Keratinocyte (primary cell): ENCODE measurements around the gene ZBTB40. TPM values are rescaled to one million over a fixed set of nuclear protein-coding genes. Genes with fewer than 3 reads are reported as not detected.

Experiments
- DNase-seq: peaks from one replicate; pipeline ENCODE4 v3.0.0-alpha.2; 2011; ENCODE audit warnings: low read depth, missing footprints, low spot score
- FAIRE-seq: peaks from 2 replicates; lab custom pipeline; 2011; peaks lifted over from hg19 to GRCh38; lab: Jason Lieb, UNC
- H2AFZ ChIP-seq: 2 replicates; pipeline ENCODE4 v1.6.0; 2012; ENCODE audit warnings: low read length, control low read depth, inconsistent platforms; ENCODE audit not compliant: control insufficient read depth
- H3K27ac ChIP-seq: 2 replicates; pipeline ENCODE4 v1.5.1; 2011; ENCODE audit warnings: low read length; ENCODE audit not compliant: control insufficient read depth, insufficient read depth
- H3K27me3 ChIP-seq: 3 replicates; pipeline ENCODE4 v1.6.0; 2011; ENCODE audit warnings: low read length; ENCODE audit not compliant: control insufficient read depth, insufficient read depth; ENCODE audit errors: extremely low read depth
- H3K36me3 ChIP-seq, 2 experiments: 2 replicates in 1 of 2; 3 replicates in 1 of 2; pipeline ENCODE4 v1.5.1; 2011; ENCODE audit warnings: low read length in 2 of 2, mild to moderate bottlenecking in 1 of 2; ENCODE audit not compliant: control insufficient read depth in 2 of 2, insufficient read depth in 2 of 2; ENCODE audit errors: extremely low read depth in 1 of 2
- H3K4me1 ChIP-seq: 3 replicates; pipeline ENCODE4 v1.5.1; 2011; ENCODE audit warnings: low read length; ENCODE audit not compliant: control insufficient read depth, insufficient read depth; ENCODE audit errors: extremely low read depth
- H3K4me2 ChIP-seq: 3 replicates; pipeline ENCODE4 v1.6.0; 2011; ENCODE audit warnings: low read depth, low read length; ENCODE audit not compliant: control insufficient read depth, insufficient read depth; ENCODE audit errors: extremely low read depth
- H3K4me3 ChIP-seq, 3 experiments: fragments of 200-600 bp in 1 of 3; sonication (generic) in 1 of 3; 2 replicates in 2 of 3; 3 replicates in 1 of 3; pipeline ENCODE4 v1.5.1; 2011 to 2016; ENCODE audit warnings: low read length in 3 of 3, mild to moderate bottlenecking in 3 of 3, control low read depth in 2 of 3, inconsistent platforms in 1 of 3, low read depth in 1 of 3, mixed read lengths in 1 of 3, mixed run types in 1 of 3, moderate library complexity in 1 of 3; ENCODE audit not compliant: control insufficient read depth in 2 of 3, insufficient read depth in 2 of 3; ENCODE audit errors: extremely low read depth in 1 of 3
- H3K79me2 ChIP-seq: 2 replicates; pipeline ENCODE4 v1.6.0; 2012; ENCODE audit warnings: low read length; ENCODE audit not compliant: control insufficient read depth, insufficient read depth
- H3K9ac ChIP-seq: 3 replicates; pipeline ENCODE4 v1.6.0; 2011; ENCODE audit warnings: low read length; ENCODE audit not compliant: control insufficient read depth, insufficient read depth; ENCODE audit errors: extremely low read depth
- H3K9me1 ChIP-seq: 3 replicates; pipeline ENCODE4 v1.6.0; 2011; ENCODE audit warnings: low read length; ENCODE audit not compliant: control insufficient read depth, insufficient read depth; ENCODE audit errors: extremely low read depth
- H3K9me3 ChIP-seq: 2 replicates; pipeline ENCODE4 v1.5.1; 2012; ENCODE audit warnings: low read depth, low read length; ENCODE audit not compliant: control insufficient read depth
- H4K20me1 ChIP-seq: 3 replicates; pipeline ENCODE4 v1.6.0; 2011; ENCODE audit warnings: low read length; ENCODE audit not compliant: control insufficient read depth, insufficient read depth; ENCODE audit errors: extremely low read depth
- EZH2 ChIP-seq: IDR thresholded peaks from one replicate; pipeline ENCODE4 v1.6.1; 2012; ENCODE audit warnings: inconsistent platforms, mild to moderate bottlenecking, low read length, moderate library complexity
- dilution Hi-C: fragments of 300-500 bp; cut with MboI; formaldehyde crosslinking; loops from one replicate; pipeline ENCODE4 v1.7.0; 2020; ENCODE audit warnings: low sequenced_read_pairs; ENCODE audit not compliant: extremely low pct_ligation_motif_present
- polyA plus RNA-seq, 5 experiments: library from polyadenylated mRNA; depleted of rRNA in 3 of 5; stranded (reverse) in 3 of 5; stranded (forward) in 1 of 5; unstranded in 1 of 5; fragments of >200 nt; gene quantifications; 1 replicate in 1 of 5; 2 replicates in 3 of 5; 3 replicates in 1 of 5; pipeline versions ENCODE4 v1.2.1 to v1.2.3, GENCODE V29; 2011 to 2012; ENCODE audit warnings: missing spikeins in 2 of 5, low read depth in 1 of 5, low replicate concordance in 1 of 5
- TF ChIP-seq, protein P1 (sequence below), 3 experiments: IDR thresholded peaks in 1 of 3; conservative IDR thresholded peaks in 1 of 3; optimal IDR thresholded peaks in 1 of 3; 2 replicates in 2 of 3; 3 replicates in 1 of 3; pipeline versions ENCODE3 to v1.5.1; 2011; ENCODE audit warnings: low read length in 3 of 3, mild to moderate bottlenecking in 3 of 3, moderate library complexity in 2 of 3, control low read depth in 1 of 3, inconsistent platforms in 1 of 3; ENCODE audit not compliant: insufficient read depth in 2 of 3; ENCODE audit errors: extremely low read depth in 1 of 3

Gene ZBTB40
- polyA plus RNA-seq, 1 donor (not counting 4 experiments of a cell fraction or from before 2014, with no cell fraction given): 5.0 TPM

DNA sequence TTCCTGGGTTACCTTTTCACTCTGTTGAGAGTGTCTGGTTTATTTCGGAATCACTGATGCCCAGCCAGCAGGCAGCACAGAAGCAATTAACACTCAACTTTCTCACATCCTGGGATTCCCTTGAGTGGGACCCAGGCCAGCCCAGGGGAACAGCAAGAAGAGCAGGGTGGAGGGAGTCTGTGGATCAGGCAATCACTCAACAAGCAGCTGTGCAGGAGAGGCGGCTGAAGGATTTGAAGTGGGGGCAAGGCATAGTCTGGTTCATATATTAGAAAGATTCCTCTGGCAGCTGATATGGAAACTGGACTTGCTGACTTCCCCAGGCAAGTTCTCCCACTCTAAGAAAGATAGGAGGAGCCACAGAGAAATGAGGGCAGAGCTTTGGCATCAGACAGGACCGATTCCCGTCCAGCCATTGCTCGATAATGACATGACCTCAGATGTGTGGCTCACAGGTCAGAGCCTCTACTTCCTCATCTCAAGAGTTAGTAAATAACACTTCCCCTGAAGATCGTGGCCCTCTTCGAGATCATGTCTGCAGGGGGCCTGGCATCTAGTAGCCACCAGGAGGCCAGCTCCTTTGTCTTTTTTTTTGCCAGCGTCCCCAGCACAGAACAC lies 124.0 kb downstream of the ZBTB40 start:
- H3K79me2 ChIP-seq: no peaks in the 10 kb centered on the region
- no peaks in the 10 kb centered on the region for H3K4me1 ChIP-seq
- H2AFZ ChIP-seq: no peak overlapping the region
- peaks cover 22% of the 10 kb centered on the region for H3K9me3 ChIP-seq
- no peak overlapping the region for H3K4me2 ChIP-seq
- DNase-seq (no peak), FAIRE-seq (no peak)
- H3K27me3 ChIP-seq: peaks cover 18% of the 10 kb centered on the region
- dilution Hi-C loops: no loop called here
- no peak overlapping the region for H3K9ac ChIP-seq
- no peaks in the 10 kb centered on the region for H3K9me1 ChIP-seq
- H3K27ac ChIP-seq: no peak overlapping the region
- H3K4me3 ChIP-seq: no peak overlapping the region
- no peaks in the 10 kb centered on the region for H4K20me1 ChIP-seq
- TF ChIP-seq, protein P1, sequence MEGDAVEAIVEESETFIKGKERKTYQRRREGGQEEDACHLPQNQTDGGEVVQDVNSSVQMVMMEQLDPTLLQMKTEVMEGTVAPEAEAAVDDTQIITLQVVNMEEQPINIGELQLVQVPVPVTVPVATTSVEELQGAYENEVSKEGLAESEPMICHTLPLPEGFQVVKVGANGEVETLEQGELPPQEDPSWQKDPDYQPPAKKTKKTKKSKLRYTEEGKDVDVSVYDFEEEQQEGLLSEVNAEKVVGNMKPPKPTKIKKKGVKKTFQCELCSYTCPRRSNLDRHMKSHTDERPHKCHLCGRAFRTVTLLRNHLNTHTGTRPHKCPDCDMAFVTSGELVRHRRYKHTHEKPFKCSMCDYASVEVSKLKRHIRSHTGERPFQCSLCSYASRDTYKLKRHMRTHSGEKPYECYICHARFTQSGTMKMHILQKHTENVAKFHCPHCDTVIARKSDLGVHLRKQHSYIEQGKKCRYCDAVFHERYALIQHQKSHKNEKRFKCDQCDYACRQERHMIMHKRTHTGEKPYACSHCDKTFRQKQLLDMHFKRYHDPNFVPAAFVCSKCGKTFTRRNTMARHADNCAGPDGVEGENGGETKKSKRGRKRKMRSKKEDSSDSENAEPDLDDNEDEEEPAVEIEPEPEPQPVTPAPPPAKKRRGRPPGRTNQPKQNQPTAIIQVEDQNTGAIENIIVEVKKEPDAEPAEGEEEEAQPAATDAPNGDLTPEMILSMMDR (optimal IDR thresholded peaks at IDR 0.05 in 1 of 3, IDR thresholded peaks at IDR 0.05 in 1 of 3, conservative IDR thresholded peaks at IDR 0.05 in 1 of 3; ENCODE audit: extremely low read depth in 1 of 3, insufficient read depth in 2 of 3, low read length in 3 of 3): no peak
- TF ChIP-seq EZH2: no peak
- H3K36me3 ChIP-seq: no peaks in the 10 kb centered on the region

DNA sequence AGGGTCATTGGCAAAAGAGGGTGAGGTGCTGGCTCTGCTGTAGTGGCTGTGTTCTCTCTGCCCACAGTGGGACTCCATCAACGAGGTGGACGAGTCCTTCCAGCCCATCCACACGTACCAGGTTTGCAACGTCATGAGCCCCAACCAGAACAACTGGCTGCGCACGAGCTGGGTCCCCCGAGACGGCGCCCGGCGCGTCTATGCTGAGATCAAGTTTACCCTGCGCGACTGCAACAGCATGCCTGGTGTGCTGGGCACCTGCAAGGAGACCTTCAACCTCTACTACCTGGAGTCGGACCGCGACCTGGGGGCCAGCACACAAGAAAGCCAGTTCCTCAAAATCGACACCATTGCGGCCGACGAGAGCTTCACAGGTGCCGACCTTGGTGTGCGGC lies 124.5 kb downstream of the ZBTB40 start:
- TF ChIP-seq, protein P1 (optimal IDR thresholded peaks at IDR 0.05 in 1 of 3, IDR thresholded peaks at IDR 0.05 in 1 of 3, conservative IDR thresholded peaks at IDR 0.05 in 1 of 3; ENCODE audit: extremely low read depth in 1 of 3, insufficient read depth in 2 of 3, low read length in 3 of 3): no peak
- no peak for TF ChIP-seq EZH2
- dilution Hi-C loops: no loop called here
- no peak for FAIRE-seq

More for the DNA sequence above, 124.5 kb downstream of the ZBTB40 start:
- H3K9me1 ChIP-seq: no peaks in the 10 kb centered on the region
- H3K27me3 ChIP-seq: peaks cover 13% of the 10 kb centered on the region
- no peaks in the 10 kb centered on the region for H4K20me1 ChIP-seq
- H3K36me3 ChIP-seq: no peaks in the 10 kb centered on the region
- H3K79me2 ChIP-seq: no peaks in the 10 kb centered on the region
- no peak overlapping the region for H3K9ac ChIP-seq
- H2AFZ ChIP-seq: no peak overlapping the region
- H3K27ac ChIP-seq: no peak overlapping the region
- H3K4me2 ChIP-seq: no peak overlapping the region
- H3K4me1 ChIP-seq: no peaks in the 10 kb centered on the region
- no peak overlapping the region for H3K4me3 ChIP-seq
- DNase-seq: no peak
- H3K9me3 ChIP-seq: peaks cover 22% of the 10 kb centered on the region
